GM08714 (cell line): ENCODE measurements around the gene FGF10.
A peak's percentile ranks its signal among the peaks of the same experiment; 100 is the strongest.

Experiments used
- H3K4me3 ChIP-seq: fragments of 200-500 bp; sonication (Bioruptor generic); 2 replicates; pipeline ENCODE4 v1.5.1; 2014; ENCODE audit warnings: mild to moderate bottlenecking, low read length, inconsistent platforms
- ZNF274 ChIP-seq: IDR thresholded peaks from 2 replicates; pipeline ENCODE4 v1.6.1; 2012; ENCODE audit warnings: mild to moderate bottlenecking, low read depth, low read length

Gene FGF10

DNA sequence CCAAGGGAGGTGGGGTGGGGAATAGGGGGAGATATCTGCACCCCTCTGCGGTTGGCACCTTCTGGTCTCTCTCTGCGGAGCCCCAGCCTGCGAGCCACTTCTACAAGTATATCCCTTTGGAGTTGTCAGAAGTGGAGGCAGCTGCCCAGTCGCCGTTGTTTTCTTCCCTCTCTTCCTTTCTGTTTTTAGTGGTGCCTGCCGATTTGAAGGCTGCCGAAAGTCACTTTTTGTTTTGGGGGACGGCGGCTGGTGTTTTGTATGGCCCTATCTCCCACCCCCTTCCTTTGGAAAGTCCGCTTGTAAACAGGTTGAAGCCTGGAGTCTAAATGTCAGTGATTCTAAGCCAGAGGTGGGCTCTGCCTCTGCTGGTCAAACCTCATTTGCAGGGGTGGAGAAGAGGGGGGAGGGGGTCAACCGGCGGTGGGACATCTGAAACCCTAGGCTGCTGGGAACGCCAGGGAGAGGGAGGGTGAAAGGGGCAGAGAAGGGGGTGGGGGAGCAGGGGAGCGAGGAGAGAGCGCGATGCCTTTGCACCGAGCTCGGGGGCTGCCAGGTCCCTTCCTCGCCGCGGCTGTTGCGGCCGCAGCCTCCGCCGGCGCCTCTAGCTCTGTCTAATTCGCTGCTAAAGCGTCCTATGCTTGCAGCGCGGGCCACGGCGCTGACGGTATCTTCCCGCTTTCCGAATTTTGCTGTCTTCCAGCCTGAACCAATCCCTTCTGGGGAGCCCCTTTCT is at the start of gene FGF10:
Gene FGF10 (minus strand): TSS at position 331 of the 733 bp plus-strand sequence. CDS start 738 bp downstream, outside the sequence.
- no peak for TF ChIP-seq ZNF274
- peak within 1 kb of the TSS; percentile 11; the same call in 1 of the 2 replicates for H3K4me3 ChIP-seq

DNA sequence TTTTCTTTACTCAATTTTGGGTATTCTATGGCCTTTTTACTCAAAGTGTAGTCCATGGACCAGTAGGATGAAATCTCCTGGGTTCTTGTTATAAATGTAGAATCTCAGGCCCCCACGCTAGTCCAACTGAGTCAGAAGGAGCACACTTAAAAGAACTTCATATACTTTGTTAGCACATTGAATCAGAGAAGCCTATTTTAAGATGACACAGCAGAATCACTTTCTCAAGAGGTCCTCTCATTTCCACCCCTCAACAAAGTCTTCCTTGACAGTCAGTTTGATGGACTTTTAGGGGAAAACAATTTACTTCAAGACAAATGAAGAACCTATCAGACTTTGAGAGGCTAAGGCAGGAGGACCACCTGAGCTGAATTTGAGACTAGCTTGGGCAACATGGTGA is 37.7 kb upstream of the FGF10 start:
- no peak overlapping the region for H3K4me3 ChIP-seq
- TF ChIP-seq ZNF274, result no peak

DNA sequence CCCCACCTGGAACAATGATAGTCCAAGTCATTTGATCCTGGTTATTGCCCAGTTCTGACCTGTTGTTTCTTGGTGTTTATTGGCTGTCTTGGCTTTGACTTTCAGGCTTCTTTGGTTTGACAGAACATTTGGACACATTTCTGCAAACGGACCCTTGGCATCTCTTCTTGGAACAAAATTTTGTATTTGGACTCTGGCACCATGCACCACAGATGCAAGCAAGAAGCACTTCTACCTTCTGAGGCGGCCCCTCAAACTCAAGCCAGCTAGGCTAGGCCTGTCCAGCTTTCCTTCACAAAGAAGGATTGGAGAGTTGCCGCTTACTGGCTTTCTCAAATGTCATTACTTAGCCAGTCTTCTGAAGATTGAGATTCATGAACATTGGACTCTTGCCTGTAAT is 23.1 kb upstream of the FGF10 start:
- H3K4me3 ChIP-seq, result no peak overlapping the region
- TF ChIP-seq ZNF274, result no peak

DNA sequence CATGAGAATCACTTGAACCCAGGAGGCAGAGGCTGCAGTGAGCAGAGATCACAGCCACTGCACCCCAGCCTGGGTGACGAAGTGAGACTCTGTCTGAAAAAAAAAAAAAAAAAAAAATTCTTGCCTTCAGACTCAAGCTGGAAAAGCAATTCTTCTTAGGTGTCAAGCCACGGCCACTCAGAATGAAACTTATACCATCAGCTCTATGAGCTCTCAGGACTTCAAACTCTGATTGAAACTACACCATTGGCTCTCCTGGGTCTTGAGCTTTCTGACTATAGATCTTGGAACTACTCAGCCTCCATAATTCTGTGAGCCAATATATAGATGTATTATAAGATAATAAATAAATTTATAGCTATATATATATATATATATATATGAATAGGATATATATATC is 12.9 kb upstream of the FGF10 start:
- TF ChIP-seq ZNF274, result no peak
- no peak overlapping the region for H3K4me3 ChIP-seq

DNA sequence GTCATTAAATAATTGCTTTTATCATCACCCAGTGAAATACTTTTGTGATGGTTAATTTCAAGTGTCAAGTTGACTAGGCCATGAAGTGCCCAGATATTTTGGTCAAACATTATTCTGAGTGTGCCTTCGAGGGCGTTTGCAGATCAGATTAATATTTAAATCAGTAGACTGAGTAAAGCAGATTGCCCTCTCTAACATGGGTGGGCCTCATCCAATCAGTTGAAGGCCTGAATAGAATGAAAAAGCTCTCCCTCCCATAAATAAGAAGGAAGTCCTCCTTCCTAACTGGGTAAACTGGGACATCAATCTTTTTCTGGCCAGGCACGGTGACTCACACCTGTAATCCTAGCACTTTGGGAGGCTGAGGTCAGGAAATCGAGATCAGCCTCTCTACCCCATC is 12.4 kb upstream of the FGF10 start:
- no peak for TF ChIP-seq ZNF274
- H3K4me3 ChIP-seq, result no peak overlapping the region

GRCh38 chr5:44398382-44398781 is 9.2 kb upstream of the FGF10 start:
- H3K4me3 ChIP-seq, result no peak overlapping the region
- TF ChIP-seq ZNF274, result no peak

GRCh38 chr5:44396312-44396711 is 7.1 kb upstream of the FGF10 start:
- no peak for TF ChIP-seq ZNF274
- H3K4me3 ChIP-seq, result no peak overlapping the region

GRCh38 chr5:44390351-44390750 is 1.1 kb upstream of the FGF10 start:
- TF ChIP-seq ZNF274, result no peak
- no peak overlapping the region for H3K4me3 ChIP-seq

DNA sequence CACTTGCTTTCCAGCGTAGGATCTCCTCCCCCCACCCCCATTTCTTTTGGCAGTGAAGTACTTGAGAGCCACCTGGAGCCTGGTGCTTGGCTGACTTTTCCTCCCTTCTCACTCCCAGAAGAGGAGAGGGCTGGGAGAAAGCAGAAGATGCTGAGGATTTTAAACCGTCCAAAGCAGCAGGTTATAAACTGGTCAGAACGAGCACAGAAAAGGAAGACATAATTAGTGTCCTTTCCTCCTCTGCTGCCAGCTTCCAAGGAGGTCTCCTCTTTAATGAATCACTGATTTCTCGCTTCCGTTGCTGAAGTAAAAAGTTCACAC is 563 bp upstream of the FGF10 start:
- TF ChIP-seq ZNF274, result no peak

DNA sequence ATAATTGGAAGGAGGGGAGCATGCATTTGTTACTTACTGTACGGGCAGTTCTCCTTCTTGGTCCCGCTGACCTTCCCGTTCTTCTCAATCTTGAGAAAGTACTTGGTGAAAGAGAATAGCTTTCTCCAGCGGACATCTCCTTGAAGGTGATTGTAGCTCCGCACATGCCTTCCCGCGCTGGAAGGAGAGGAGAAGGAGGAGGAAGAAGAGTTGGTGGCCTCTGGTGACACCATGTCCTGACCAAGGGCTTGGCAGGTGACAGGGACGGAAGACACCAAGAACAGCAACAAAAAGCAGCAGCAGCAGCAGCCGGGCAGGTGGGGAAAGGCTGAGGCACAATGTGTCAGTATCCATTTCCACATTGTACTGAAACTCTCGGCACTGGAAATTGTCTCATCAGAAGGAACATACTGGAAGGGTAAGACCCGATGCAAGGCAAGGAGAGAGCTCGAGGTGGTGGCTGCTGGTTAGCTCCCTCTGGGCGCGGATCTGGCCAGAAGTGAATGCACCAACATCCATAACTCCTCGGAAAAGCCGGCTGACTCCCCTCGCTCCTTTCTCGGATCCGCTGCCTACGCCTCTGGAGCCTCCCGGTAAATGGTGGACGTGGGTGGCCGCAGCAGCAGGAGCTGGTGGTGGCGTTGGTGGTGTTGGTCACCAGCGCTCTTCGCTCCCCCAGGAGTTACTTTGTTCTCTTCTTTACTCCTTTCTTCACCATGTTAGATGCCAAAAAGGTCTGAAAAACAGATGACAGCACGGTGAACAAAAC is 715 bp downstream of the FGF10 start:
- TF ChIP-seq ZNF274, result no peak
- no peak overlapping the region; the same call in 1 of the 2 replicates for H3K4me3 ChIP-seq

More for the DNA sequence above, 563 bp upstream of the FGF10 start:
- H3K4me3 ChIP-seq, result no peak overlapping the region

DNA sequence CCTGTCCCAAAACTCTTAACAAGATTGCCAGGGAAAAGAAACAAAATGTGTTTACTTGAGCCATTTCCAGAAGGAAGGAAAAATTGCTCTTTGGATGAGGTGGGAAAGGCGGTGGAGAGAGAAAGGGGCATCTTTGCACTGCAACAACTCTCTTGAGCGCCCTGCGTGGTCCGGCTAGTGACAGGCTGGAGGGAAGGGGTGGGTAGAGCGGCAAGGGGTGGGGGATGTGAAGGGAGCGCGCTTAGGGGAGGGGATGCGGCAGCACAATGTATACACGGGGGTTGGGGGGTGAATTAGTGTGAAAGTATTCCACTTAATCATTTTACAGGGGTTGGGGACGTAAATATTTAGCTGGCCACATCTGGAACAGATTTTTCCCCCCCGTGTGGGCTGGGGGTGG is 1.3 kb downstream of the FGF10 start:
- no peak for TF ChIP-seq ZNF274
- no peak overlapping the region for H3K4me3 ChIP-seq

- H3K4me3 ChIP-seq, result no peak overlapping the region
- no peak for TF ChIP-seq ZNF274
Measured at GRCh38 chr5:44387406-44387805, 1.8 kb downstream of the FGF10 start.

- TF ChIP-seq ZNF274, result no peak
- H3K4me3 ChIP-seq, result no peak overlapping the region
Measured at GRCh38 chr5:44385291-44385900, 3.8 kb downstream of the FGF10 start.

- no peak for TF ChIP-seq ZNF274
- no peak overlapping the region for H3K4me3 ChIP-seq
Measured at GRCh38 chr5:44384816-44385215, 4.4 kb downstream of the FGF10 start.

GRCh38 chr5:44382894-44383293 is 6.3 kb downstream of the FGF10 start:
- no peak for TF ChIP-seq ZNF274
- H3K4me3 ChIP-seq, result no peak overlapping the region

DNA sequence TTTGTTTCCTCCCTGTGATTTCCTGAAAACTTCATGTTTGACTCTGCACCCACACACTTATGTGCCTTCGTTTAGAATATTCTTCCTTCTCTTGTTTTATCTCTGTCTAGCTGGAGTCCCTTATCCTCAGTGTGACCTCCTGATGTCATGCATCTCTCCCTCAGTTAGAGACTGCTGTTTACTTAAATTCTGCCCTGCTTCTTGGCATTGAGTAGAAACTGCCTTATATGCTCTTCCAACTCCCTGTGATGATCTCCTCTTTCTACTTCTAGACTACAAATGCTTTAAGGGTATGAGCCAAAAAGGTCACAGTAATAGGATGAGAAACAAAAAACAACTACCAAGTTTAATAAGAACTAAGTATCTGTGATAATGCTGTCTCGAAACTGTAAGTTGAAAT is 12.2 kb downstream of the FGF10 start:
- no peak overlapping the region for H3K4me3 ChIP-seq
- TF ChIP-seq ZNF274, result no peak
